GM13976 (cell line): Measurements from ENCODE around the gene ANKRD63.

ENCODE experiments used
- DNase-seq: peaks from one replicate; pipeline ENCODE4 v3.0.0; 2012; ENCODE audit warnings: low spot score
- in situ Hi-C: fragments of 300-500 bp; cut with MboI; formaldehyde crosslinking; loops from one replicate; pipeline ENCODE4 v1.12.0; 2022; ENCODE audit warnings: low sequenced_read_pairs, mixed read lengths, inconsistent platforms; ENCODE audit not compliant: unreplicated experiment
- TF ChIP-seq, protein P1 (sequence below): IDR thresholded peaks from 2 replicates; pipeline ENCODE4 v1.5.1; 2012; ENCODE audit warnings: borderline replicate concordance, mild to moderate bottlenecking; ENCODE audit not compliant: insufficient read depth; ENCODE audit errors: extremely low read depth, missing control alignments, control extremely low read depth

ANKRD63 gene

DNA sequence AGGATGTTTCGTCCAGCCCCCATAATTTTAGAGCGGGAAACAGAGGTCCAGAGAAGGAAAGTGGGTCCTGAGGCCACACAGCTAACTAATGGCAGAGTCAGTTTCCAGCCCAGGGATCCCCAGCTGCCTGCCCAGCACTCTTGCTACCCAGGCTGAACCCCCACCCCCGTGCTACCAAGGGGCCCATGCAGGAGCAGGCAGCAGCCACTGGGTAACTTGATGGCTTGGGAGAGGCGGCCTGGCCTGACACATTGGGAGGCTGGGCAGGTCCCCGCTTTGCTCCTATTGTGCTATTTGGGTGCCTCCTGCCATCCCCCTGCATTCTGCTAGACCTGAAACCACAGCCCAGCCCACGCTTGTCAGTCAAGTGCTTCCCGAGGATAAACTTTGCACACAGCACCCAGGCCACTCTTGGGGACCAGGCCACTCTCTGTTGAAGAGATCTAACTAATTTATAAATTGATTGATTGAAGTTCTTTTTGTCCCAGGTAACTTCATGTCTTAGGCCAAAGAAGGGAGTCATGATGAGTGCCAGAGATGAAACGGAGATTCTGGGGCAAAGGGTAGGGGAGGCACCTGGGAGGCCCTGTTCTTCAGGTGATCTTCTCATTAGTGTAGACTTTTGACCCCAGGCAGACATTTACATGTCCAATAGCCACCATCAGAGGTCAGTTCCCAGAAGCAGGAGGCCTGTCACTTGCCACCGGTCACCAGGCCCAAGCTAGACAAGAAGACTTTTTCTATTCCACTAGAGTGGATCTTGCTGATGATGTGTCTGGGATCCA is 37.0 kb downstream of the ANKRD63 start:
- TF ChIP-seq, protein P1, sequence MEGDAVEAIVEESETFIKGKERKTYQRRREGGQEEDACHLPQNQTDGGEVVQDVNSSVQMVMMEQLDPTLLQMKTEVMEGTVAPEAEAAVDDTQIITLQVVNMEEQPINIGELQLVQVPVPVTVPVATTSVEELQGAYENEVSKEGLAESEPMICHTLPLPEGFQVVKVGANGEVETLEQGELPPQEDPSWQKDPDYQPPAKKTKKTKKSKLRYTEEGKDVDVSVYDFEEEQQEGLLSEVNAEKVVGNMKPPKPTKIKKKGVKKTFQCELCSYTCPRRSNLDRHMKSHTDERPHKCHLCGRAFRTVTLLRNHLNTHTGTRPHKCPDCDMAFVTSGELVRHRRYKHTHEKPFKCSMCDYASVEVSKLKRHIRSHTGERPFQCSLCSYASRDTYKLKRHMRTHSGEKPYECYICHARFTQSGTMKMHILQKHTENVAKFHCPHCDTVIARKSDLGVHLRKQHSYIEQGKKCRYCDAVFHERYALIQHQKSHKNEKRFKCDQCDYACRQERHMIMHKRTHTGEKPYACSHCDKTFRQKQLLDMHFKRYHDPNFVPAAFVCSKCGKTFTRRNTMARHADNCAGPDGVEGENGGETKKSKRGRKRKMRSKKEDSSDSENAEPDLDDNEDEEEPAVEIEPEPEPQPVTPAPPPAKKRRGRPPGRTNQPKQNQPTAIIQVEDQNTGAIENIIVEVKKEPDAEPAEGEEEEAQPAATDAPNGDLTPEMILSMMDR, result no peak
- in situ Hi-C loops, result no loop called here
- DNase-seq, result no peak

DNA sequence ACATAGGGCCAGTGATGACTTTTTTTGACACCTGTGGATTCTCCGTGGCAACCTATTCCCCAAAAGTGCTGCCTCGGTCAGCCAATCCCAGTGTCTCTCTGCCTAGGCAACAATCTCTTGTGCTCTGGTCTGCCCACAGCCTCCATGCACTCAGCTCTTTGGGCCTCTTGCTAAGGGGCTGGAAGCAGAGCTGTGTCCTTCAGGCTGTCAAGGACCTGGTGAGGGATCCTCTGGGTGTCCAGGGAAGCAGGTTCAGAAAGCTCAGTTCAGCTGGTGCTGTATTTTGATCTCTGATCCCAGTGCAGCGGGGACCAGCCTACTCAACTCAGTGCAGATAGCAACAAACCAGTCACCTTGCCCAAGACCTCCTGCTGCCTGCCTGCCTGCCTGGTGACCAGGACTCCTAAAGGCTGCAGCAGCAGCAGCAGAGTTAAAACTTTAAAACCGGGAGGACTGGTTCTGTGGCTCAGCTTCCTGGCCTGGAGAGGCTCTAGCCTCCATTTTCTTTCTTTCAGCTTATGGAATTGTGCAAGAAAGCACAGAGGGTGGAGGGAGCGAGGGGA is 37.8 kb downstream of the ANKRD63 start:
- in situ Hi-C loops, result no loop called here
- no peak for DNase-seq
- TF ChIP-seq, protein P1, result no peak

DNA sequence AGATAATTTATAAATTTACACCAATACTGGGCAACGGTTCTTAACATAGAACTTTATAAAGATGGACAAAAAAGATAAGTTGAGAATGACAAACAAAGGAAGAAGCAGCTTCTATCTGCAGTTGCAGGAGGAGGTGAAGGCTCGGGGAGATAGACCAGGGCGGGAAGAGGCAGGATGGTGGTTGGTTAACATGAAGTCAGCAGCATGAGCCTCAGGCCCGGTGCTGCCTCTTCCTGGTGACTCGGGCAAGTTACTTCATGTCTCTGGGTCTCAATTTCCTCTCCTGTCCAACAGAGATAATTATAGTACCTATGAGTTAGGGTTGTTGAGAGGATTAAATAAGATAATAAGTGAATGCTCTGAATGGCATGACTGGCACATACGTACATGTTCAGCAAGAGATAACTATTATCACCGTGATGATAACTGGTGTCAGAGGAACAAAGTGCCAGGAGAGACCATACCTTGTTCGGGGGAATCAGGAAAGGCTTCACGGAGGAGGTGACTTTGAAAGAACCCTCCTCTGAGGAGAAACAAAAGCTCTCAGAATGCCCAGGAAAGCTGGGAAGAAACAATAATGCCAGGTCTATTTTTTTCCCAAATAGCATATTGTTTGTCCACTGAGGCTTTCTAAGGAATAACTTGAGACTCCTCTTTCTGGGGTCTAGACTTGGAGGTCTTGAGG is 39.6 kb downstream of the ANKRD63 start:
- TF ChIP-seq, protein P1, result no peak
- DNase-seq, result no peak
- in situ Hi-C loops, result no loop called here

DNA sequence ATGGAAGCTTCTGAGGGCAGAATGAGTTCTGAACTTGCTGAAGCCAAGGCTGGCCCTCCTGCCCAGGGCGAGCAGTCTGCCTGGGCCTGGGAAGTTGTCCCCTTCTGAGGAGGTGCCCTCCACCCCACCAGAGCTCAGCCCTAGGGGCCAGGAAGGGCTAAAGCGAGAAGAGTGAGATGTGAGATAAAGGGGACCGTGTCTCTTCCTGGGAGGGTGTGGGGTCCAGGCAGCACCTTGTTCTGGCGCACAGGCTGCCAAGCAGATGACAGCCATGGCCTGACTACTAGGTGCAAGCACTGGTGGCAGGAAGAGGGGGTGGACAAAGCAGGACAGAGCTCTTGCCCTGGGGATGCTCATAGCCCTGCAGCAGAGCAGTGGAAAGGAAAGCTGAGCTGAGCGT is 40.3 kb downstream of the ANKRD63 start:
- no peak for DNase-seq
- in situ Hi-C loops, result no loop called here
- TF ChIP-seq, protein P1, result no peak

DNA sequence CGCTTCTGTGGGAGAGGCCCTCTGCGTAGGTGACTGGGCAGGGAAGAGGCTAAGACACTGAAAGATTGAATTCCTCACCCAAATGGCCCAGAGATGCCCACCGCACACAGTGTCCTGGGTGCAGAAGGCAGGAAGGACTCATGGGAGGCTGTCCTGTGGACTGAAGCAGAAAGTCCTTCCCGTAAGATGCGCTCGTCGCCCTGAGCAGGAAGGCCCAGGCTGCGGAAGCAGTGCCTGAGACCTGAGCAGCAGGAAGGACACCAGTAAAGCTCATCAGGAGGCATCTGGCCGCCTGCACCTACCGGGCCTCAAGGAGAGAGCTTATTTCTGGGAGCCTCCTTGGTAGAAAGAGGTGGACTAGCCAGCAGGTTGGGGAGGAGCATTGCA is 40.7 kb downstream of the ANKRD63 start:
- DNase-seq, result no peak
- in situ Hi-C loops, result no loop called here
- TF ChIP-seq, protein P1, result no peak

DNA sequence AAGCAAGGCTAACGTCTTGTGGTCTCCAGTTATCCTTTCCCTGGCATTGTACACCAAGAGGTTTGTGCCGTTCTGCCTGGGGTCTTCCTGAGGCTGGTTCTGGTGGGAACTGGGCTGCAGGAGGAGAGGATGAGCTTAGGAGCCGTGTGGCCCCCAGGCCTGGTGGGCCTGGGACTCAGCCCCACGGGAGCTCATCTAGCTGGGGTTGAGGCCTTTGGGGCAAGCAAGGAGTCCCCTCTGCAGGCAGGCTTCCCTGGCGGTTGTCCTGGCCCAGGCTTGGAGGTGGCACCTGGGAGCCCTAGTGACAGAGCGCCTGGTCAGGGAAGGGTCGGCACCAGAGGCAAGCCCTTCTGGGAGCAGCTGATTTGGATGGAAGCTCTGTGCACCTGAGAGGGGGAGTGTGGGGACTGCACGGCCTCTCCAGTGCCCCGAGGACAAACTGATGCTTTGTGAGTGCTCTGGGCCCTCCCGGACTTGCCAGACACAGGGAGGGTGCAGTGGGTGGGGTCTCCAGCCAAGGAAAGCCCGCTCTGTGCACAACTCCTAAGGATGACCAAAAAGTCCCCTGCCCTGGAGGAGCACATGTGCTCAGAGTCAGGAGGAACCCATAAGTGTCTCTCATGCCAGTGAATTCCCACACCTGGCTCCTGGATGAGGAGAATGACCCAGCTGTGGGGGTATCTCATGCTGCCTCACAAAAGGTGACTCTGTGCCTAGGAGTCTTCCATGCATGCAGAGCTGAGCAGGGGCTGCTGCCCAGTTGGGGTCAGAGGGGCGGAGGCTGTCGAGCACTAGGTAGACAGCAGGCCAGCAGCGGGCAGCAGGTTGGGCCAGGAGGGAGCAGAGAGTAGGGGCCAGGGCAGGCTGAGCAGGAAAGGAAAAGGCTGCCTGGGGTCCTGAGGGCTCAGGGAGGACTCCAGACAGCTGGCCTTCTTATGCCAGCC is 41.3 kb downstream of the ANKRD63 start:
- TF ChIP-seq, protein P1, result no peak

More for the DNA sequence above, 41.3 kb downstream of the ANKRD63 start:
- in situ Hi-C loops, result no loop called here
- no peak for DNase-seq
